Measurements from ENCODE around the gene PPM1F.
"Not testable (repeated sequence)": the region's sequence is repeated elsewhere in the genome, so short reads cannot be mapped to it uniquely, and the experiment has no call there.

Gene PPM1F

GRCh38 chr22:21919526-21920307, 32.9 kb downstream of the PPM1F start:
- no peak for DNase-seq (ENCODE audit: low spot score)

GRCh38 chr22:21918466-21919185, 34.0 kb downstream of the PPM1F start:
- DNase-seq (ENCODE audit: low spot score), result no peak

GRCh38 chr22:21917959-21918261, 34.7 kb downstream of the PPM1F start:
- DNase-seq (ENCODE audit: low spot score), result no peak

GRCh38 chr22:21917181-21917958, 35.3 kb downstream of the PPM1F start:
- no peak for DNase-seq (ENCODE audit: low spot score)

- no peak for DNase-seq (ENCODE audit: low spot score)
These were observed 36.2 kb downstream of the PPM1F start for GRCh38 chr22:21916309-21916918.

- no peak for DNase-seq (ENCODE audit: low spot score)
These were observed 36.9 kb downstream of the PPM1F start for GRCh38 chr22:21915624-21916308.

- DNase-seq (ENCODE audit: low spot score), result not testable (repeated sequence)
These were observed 38.5 kb downstream of the PPM1F start for GRCh38 chr22:21914033-21914642.

- DNase-seq (ENCODE audit: low spot score), result not testable (repeated sequence)
These were observed 42.3 kb downstream of the PPM1F start for GRCh38 chr22:21910367-21910766.

GRCh38 chr22:21909871-21910270, 42.8 kb downstream of the PPM1F start:
- DNase-seq (ENCODE audit: low spot score), result no peak

GRCh38 chr22:21907638-21908522, 44.8 kb downstream of the PPM1F start:
- DNase-seq (ENCODE audit: low spot score), result no peak

- DNase-seq (ENCODE audit: low spot score), result not testable (repeated sequence)
These were observed 47.4 kb downstream of the PPM1F start for GRCh38 chr22:21905234-21905633.

- no peak for DNase-seq (ENCODE audit: low spot score)
These were observed 48.3 kb downstream of the PPM1F start for GRCh38 chr22:21904250-21904789.

- no peak for DNase-seq (ENCODE audit: low spot score)
These were observed 49.4 kb downstream of the PPM1F start for GRCh38 chr22:21903283-21903682.

- DNase-seq (ENCODE audit: low spot score), result no peak
These were observed 50.2 kb downstream of the PPM1F start for GRCh38 chr22:21902296-21903087.

- no peak for DNase-seq (ENCODE audit: low spot score)
These were observed 54.2 kb downstream of the PPM1F start for GRCh38 chr22:21898354-21898896.

GRCh38 chr22:21896951-21897513, 55.6 kb downstream of the PPM1F start:
- no peak for DNase-seq (ENCODE audit: low spot score)

- DNase-seq (ENCODE audit: low spot score), result not testable (repeated sequence)
These were observed 56.4 kb downstream of the PPM1F start for GRCh38 chr22:21896275-21896674.

GRCh38 chr22:21894799-21895198, 57.8 kb downstream of the PPM1F start:
- no peak for DNase-seq (ENCODE audit: low spot score)
